Measurements from ENCODE around the gene DMRTA1.
"Not testable (repeated sequence)": the region's sequence is repeated elsewhere in the genome, so short reads cannot be mapped to it uniquely, and the experiment has no call there.

DMRTA1 gene

DNA sequence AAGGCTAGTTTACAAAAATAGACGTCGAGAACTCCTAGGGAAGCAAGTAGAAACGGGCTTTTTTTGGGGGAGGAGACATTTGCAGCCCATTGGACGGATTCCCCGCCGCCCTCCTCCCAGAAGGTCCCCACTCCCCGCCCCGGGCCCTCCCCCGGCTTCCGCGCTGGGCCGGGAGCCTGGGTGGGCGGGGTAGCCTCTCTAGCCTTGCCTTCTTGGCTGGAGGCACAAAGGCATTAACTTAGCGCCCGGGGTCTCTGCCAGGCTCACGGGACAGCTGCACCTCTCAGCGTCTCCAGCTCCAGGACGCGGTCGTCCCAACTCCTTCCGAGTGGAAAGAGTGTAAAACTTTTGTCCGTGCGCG lies at the start of gene DMRTA1:
Gene DMRTA1 (plus strand): TSS at position 236 of the 361 bp plus-strand sequence. CDS start 242 bp downstream, outside the sequence.
- DNase-seq, result peak; percentile 79

DNA sequence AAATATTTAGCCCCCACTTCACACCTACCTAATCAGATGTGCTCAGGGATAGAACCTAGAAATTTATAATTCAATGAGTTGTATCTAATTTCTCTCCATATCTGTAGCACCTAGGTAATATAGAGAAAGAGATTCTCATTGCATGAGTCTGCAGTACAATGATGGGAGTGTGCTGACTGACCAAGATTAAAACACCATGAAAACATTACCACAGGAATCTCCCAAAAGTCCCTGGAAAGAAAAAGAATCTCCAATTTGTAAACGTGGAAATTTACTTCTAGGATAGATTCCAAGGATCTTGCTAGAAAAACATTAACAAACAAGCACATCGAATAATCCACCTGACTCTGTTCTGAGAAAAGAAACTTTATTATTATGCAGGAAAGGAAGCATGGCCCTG lies 45.0 kb upstream of the DMRTA1 start:
- DNase-seq, result no peak

DNA sequence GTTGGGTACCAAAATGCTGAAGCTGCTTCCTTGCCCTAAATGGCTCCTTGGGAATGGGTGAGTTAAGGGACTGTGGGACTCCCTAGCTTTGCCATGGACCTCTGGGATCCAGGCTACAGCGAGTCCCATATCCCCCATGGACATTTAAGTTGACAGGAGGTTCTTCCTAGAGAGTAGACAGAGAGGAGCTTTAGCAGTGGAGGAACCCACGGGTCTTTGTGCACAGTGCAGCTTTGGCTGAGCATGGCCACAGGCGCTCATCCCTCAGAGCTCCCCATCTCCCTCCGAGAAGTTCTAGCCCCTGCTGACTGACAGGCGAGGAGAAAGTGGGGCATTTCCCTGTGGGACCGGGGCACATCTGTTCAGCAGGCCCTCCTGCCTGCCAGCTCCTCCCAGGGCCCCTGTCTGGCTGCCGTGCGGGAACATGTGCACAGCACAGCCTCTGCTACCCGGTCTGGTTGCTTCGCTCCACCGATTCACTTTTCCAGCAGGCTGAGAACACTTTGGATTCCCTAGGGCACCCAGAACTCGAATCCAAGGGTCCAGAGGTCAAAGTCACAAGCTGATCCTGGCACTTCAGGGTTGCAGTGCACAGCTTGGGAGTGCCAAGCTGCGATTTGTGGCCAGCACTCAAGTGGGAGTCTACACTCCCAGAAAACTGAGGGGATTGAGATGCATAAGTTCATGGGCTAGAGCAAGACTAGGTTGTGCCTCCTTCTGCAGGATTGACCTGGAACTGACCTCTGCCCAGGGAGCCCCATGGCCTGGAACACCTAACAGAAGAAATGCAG lies 40.6 kb upstream of the DMRTA1 start:
- DNase-seq, result peak; percentile 4

GRCh38 chr9:22413884-22414283 lies 32.7 kb upstream of the DMRTA1 start:
- DNase-seq, result no peak

- DNase-seq, result no peak
These were observed 30.5 kb upstream of the DMRTA1 start for GRCh38 chr9:22415941-22416691.

DNA sequence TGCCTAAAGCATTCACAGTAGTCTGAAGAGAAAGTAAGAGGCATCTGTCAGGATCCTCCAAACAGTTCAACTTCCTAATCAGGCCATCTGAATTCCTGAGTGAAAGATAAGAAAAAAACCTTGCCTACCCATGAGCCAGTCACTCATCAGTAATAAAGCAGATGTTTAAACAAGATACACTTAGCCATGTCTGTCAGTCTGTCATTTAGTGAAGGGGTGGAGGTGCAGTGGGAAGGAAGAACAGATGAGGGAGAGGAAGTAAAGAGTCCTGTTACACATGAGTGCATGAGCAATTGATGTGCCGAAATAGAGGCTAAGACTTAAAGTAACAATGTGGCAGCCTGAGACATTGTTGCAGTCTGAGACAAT lies 29.9 kb upstream of the DMRTA1 start:
- no peak for DNase-seq

GRCh38 chr9:22423566-22423965 lies 23.1 kb upstream of the DMRTA1 start:
- no peak for DNase-seq

- DNase-seq, result no peak
These were observed 22.0 kb upstream of the DMRTA1 start for GRCh38 chr9:22424616-22425015.

DNA sequence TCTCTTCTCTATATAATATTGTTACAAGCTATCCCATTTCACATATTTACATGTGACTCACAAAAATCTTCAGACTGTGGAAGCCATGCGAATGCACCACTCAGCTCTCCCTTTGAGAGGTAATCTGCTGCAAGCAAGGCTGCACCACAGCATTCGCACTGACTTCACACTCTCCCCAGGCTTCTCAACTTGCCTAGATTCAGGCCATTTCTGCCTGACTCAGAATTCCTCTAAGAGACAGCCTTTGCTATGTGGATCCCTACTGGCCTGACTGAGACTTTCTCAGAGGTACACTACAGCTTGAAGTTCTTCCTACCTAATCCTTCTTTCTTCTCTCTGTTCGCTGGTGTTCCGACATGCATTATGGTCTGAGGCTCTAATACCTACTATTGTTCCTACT lies 21.1 kb upstream of the DMRTA1 start:
- no peak for DNase-seq

GRCh38 chr9:22427226-22427880 lies 19.3 kb upstream of the DMRTA1 start:
- DNase-seq, result no peak

DNA sequence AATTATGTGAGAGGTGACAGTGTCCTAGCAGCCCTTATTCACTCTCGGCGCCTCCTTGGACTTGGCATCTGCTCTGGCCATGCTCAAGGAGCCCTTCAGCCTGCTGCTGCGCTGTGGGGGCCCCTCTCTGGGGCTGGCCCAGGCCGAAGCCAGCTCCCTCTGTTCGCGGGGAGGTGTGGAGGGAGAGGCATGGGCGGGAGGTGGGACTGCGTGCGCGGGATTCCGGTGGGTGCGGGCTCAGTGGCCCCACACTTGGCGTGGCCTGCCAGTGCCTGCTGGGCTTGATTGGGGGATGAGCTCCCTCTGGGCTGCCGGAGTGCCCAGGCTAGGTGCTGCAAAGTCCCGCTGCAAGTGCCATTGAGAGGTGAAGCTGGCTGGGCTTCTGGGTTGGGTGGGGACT lies 12.9 kb upstream of the DMRTA1 start:
- no peak for DNase-seq

- not testable (repeated sequence) for DNase-seq
These were observed 11.4 kb upstream of the DMRTA1 start for GRCh38 chr9:22435252-22435651.

GRCh38 chr9:22437461-22438067 lies 9.1 kb upstream of the DMRTA1 start:
- not testable (repeated sequence) for DNase-seq

- no peak for DNase-seq
These were observed 5.8 kb upstream of the DMRTA1 start for GRCh38 chr9:22440841-22441240.

GRCh38 chr9:22446950-22447617 lies 460 bp downstream of the DMRTA1 start:
- peak; percentile 62 for DNase-seq

DNA sequence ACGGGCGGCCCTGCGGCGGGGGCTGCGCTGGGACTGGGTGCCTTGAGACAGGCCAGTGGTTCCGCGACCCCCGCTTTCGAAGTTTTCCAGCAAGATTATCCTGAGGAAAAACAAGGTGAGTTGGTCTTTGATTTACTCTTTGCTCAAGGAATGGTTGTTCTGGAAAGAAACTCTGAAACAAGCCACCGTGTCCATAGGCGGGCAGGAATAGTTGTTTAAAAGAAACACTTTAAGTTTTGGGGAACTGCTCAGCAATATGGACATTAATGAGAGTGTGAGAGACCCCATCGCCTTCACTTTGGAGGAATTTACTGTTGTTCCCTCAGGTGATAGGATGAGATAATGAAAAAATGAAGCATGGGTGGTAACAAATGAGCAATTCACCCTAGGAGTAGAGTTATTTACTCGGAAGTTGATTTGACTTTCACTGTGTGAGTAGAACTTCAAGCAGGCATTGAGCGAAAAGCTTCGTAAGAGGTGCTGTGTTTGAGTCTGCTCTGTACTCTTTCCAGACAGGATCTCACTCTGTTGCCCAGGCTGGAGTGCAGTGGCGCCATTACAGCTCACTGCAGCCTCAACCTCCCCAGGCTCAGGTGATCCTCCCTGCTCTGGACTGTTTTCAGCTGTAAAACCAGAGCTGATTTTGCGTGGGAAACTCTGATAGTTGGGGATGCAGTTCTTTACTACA lies 1.1 kb downstream of the DMRTA1 start:
- no peak for DNase-seq

- no peak for DNase-seq
These were observed 3.1 kb downstream of the DMRTA1 start for GRCh38 chr9:22449719-22450118.

- DNase-seq, result peak; percentile 70
These were observed 5.9 kb downstream of the DMRTA1 start for GRCh38 chr9:22452415-22453010.

DNA sequence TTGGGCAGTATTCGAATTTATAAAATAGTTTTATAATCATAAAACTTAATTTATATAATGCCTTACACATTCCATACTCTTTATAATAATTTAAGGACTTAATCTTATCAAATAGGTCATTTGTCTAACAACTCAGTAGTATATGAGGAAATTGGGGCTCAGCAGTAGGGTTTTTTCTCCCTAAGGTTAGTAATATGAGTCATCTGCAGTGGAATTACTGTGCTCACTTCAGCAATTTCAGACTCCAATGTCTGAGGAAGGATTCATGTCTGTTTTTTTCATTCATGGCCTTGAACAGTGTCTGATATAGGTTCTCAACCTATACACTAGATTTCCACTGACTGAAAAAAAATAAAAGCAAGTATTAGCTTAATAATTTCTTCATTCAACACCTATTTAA lies 7.4 kb downstream of the DMRTA1 start:
- no peak for DNase-seq

GRCh38 chr9:22455181-22455580 lies 8.6 kb downstream of the DMRTA1 start:
- DNase-seq, result no peak

DNA sequence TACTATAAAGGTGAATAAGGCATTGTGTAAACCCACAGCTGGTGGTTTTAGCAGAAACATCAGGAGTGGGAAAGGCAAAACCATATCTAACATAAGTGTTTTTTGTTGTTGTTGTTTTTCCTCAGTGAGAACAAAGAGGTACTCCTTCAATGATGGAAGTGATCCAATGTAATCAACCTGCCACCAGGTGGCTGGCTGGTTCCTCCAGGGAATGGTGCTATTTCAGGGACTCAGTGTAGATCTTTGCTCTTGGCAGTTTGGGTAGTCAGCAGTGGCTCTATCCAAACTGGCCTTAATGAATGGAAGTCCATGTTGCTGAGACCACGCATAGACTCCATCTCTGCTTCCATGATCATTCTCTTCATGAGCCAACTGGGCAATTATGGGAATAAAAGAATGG lies 10.8 kb downstream of the DMRTA1 start:
- DNase-seq, result no peak

- DNase-seq, result no peak
These were observed 16.6 kb downstream of the DMRTA1 start for GRCh38 chr9:22463205-22463604.

Data from NCI-H1694 (cell line).